ENCODE measurements around the gene PIGA. TPM values are rescaled to one million over a fixed set of nuclear protein-coding genes. Genes with fewer than 3 reads are reported as not detected.

The PIGA gene
- total RNA-seq, 1 donor from 2014 or later: 14.0 TPM

DNA sequence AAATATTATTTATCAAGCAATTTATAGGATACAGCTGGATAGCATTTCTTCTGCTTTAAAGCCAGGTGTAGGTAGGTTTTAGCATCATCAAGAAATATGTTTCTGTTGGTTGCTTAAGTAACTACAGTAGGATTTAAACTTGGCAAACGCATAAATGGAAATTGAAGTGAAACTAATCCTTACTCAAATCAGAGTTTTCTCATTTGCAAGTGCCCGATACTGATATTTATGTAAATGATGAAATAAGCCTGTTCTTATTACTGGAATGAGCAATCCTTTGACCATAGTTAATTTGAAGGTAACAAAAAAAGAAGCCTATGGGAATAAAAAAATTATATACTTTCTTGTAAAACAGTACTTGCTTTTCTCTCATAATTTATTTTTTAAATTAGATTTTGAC is 23.2 kb upstream of the PIGA start:
- H2AFZ ChIP-seq (ENCODE audit: low read depth, low read length): no peak overlapping the region
- no peaks in the 10 kb centered on the region for H3K36me3 ChIP-seq (ENCODE audit: insufficient read depth, low read length)
- H3K27ac ChIP-seq (ENCODE audit: low read depth, low read length): no peak overlapping the region
- no peaks in the 10 kb centered on the region for H3K9me3 Mint-ChIP-seq (ENCODE audit: unreplicated experiment)
- H3K4me2 ChIP-seq (ENCODE audit: low read length): no peak overlapping the region
- no peak overlapping the region for H3K4me3 ChIP-seq (ENCODE audit: insufficient read depth, low read depth, low read length)
- no peaks in the 10 kb centered on the region for H3K9me3 ChIP-seq (ENCODE audit: insufficient read depth, low read depth, low read length)
- peaks cover 2% of the 10 kb centered on the region for H3K27me3 Mint-ChIP-seq (ENCODE audit: low read depth, unreplicated experiment)
- TF ChIP-seq EZH2 (IDR thresholded peaks at IDR 0.05; ENCODE audit: insufficient read depth, low read length): no peak
- TF ChIP-seq, protein P1, sequence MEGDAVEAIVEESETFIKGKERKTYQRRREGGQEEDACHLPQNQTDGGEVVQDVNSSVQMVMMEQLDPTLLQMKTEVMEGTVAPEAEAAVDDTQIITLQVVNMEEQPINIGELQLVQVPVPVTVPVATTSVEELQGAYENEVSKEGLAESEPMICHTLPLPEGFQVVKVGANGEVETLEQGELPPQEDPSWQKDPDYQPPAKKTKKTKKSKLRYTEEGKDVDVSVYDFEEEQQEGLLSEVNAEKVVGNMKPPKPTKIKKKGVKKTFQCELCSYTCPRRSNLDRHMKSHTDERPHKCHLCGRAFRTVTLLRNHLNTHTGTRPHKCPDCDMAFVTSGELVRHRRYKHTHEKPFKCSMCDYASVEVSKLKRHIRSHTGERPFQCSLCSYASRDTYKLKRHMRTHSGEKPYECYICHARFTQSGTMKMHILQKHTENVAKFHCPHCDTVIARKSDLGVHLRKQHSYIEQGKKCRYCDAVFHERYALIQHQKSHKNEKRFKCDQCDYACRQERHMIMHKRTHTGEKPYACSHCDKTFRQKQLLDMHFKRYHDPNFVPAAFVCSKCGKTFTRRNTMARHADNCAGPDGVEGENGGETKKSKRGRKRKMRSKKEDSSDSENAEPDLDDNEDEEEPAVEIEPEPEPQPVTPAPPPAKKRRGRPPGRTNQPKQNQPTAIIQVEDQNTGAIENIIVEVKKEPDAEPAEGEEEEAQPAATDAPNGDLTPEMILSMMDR (IDR thresholded peaks at IDR 0.05; ENCODE audit: insufficient read depth, low read depth, low read length): no peak
- no peaks in the 10 kb centered on the region for H4K20me1 ChIP-seq (ENCODE audit: insufficient read depth, low read length)
- H3K4me1 Mint-ChIP-seq (ENCODE audit: low read depth, unreplicated experiment): no peaks in the 10 kb centered on the region
- H3K27me3 ChIP-seq (ENCODE audit: insufficient read depth, low read length): no peaks in the 10 kb centered on the region
- H3K36me3 Mint-ChIP-seq (ENCODE audit: low read depth, unreplicated experiment): no peaks in the 10 kb centered on the region
- H3K79me2 ChIP-seq (ENCODE audit: insufficient read depth, low read length): no peaks in the 10 kb centered on the region
- no peak overlapping the region for H3K9ac ChIP-seq (ENCODE audit: low read length)
- H3K4me3 Mint-ChIP-seq (ENCODE audit: unreplicated experiment): no peak overlapping the region
- no peak overlapping the region for H3K27ac Mint-ChIP-seq (ENCODE audit: unreplicated experiment)
- FAIRE-seq (no peak), DNase-seq (ENCODE audit: low read depth) (no peak)
- H3K4me1 ChIP-seq (ENCODE audit: insufficient read depth, low read length): no peaks in the 10 kb centered on the region

- Mint-ChIP-seq H3K27ac (ENCODE audit: unreplicated experiment) (no peak overlapping the region), H3K36me3 (ENCODE audit: low read depth, unreplicated experiment) (no peaks in the 10 kb centered on the region), H3K9me3 (ENCODE audit: unreplicated experiment) (no peaks in the 10 kb centered on the region), H3K27me3 (ENCODE audit: low read depth, unreplicated experiment) (peaks cover 2% of the 10 kb centered on the region), H3K4me1 (ENCODE audit: low read depth, unreplicated experiment) (no peaks in the 10 kb centered on the region), H3K4me3 (ENCODE audit: unreplicated experiment) (no peak overlapping the region)
- H3K27ac ChIP-seq (ENCODE audit: low read depth, low read length): no peak overlapping the region
- DNase-seq (ENCODE audit: low read depth): no peak
- no peak for FAIRE-seq
- no peak overlapping the region for H3K4me2 ChIP-seq (ENCODE audit: low read length)
- H3K4me3 ChIP-seq (ENCODE audit: insufficient read depth, low read depth, low read length): no peak overlapping the region
- H3K36me3 ChIP-seq (ENCODE audit: insufficient read depth, low read length): no peaks in the 10 kb centered on the region
- H3K9ac ChIP-seq (ENCODE audit: low read length): no peak overlapping the region
- H4K20me1 ChIP-seq (ENCODE audit: insufficient read depth, low read length): no peaks in the 10 kb centered on the region
- H3K27me3 ChIP-seq (ENCODE audit: insufficient read depth, low read length): no peaks in the 10 kb centered on the region
- no peaks in the 10 kb centered on the region for H3K79me2 ChIP-seq (ENCODE audit: insufficient read depth, low read length)
- TF ChIP-seq, protein P1 (IDR thresholded peaks at IDR 0.05; ENCODE audit: insufficient read depth, low read depth, low read length): no peak
- TF ChIP-seq EZH2 (IDR thresholded peaks at IDR 0.05; ENCODE audit: insufficient read depth, low read length): no peak
- no peaks in the 10 kb centered on the region for H3K4me1 ChIP-seq (ENCODE audit: insufficient read depth, low read length)
- no peaks in the 10 kb centered on the region for H3K9me3 ChIP-seq (ENCODE audit: insufficient read depth, low read depth, low read length)
- H2AFZ ChIP-seq (ENCODE audit: low read depth, low read length): no peak overlapping the region
Measured at GRCh38 chrX:15356444-15356843, 21.1 kb upstream of the PIGA start.

DNA sequence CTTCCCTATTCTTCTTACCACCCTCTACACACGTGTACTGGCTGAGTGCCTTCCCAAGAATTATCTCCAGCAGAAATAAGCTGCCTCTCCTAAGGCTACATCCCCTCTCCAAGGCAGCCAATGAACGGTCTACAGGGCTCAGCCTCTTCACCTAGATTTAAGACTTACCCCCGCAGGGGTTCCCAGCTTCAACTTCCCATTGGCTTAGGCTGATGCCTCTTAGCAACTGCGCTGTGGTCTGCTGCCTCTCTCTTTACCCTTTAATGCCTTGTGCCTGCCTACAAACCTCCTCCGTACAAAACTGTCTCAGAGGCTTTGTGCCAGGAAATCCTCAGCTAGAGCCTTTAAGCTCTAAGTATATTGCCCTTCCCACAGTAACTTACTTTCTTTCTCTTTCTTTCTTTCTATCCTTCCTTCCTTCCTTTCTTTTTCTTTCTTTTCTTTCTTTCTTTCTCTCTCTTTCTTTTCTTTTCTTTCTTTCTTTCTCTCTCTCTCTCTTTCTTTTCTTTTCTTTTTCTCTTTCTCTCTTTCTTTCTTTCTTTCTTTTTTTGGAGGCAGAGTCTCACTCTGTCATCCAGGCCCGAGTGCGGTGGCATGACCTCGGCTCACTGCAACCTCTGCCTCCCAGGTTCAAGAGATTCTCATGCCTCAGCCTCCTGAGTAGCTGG is 15.1 kb upstream of the PIGA start:
- H3K9ac ChIP-seq (ENCODE audit: low read length): no peak overlapping the region
- H3K4me3 ChIP-seq (ENCODE audit: insufficient read depth, low read depth, low read length): no peak overlapping the region
- Mint-ChIP-seq H3K9me3 (ENCODE audit: unreplicated experiment) (no peaks in the 10 kb centered on the region), H3K4me3 (ENCODE audit: unreplicated experiment) (no peak overlapping the region), H3K36me3 (ENCODE audit: low read depth, unreplicated experiment) (no peaks in the 10 kb centered on the region), H3K27me3 (ENCODE audit: low read depth, unreplicated experiment) (peaks cover 1% of the 10 kb centered on the region), H3K4me1 (ENCODE audit: low read depth, unreplicated experiment) (no peaks in the 10 kb centered on the region), H3K27ac (ENCODE audit: unreplicated experiment) (no peak overlapping the region)
- no peaks in the 10 kb centered on the region for H3K36me3 ChIP-seq (ENCODE audit: insufficient read depth, low read length)
- DNase-seq (ENCODE audit: low read depth) (no peak), FAIRE-seq (no peak)
- no peaks in the 10 kb centered on the region for H3K9me3 ChIP-seq (ENCODE audit: insufficient read depth, low read depth, low read length)
- no peak overlapping the region for H3K4me2 ChIP-seq (ENCODE audit: low read length)
- no peaks in the 10 kb centered on the region for H4K20me1 ChIP-seq (ENCODE audit: insufficient read depth, low read length)
- H3K4me1 ChIP-seq (ENCODE audit: insufficient read depth, low read length): no peaks in the 10 kb centered on the region
- TF ChIP-seq, protein P1 (IDR thresholded peaks at IDR 0.05; ENCODE audit: insufficient read depth, low read depth, low read length): no peak
- TF ChIP-seq EZH2 (IDR thresholded peaks at IDR 0.05; ENCODE audit: insufficient read depth, low read length): no peak
- H3K79me2 ChIP-seq (ENCODE audit: insufficient read depth, low read length): no peaks in the 10 kb centered on the region
- H3K27ac ChIP-seq (ENCODE audit: low read depth, low read length): no peak overlapping the region
- H3K27me3 ChIP-seq (ENCODE audit: insufficient read depth, low read length): no peaks in the 10 kb centered on the region
- H2AFZ ChIP-seq (ENCODE audit: low read depth, low read length): no peak overlapping the region
